HCT116 (cell line): Measurements from ENCODE around the gene TEX10. TPM values are rescaled to one million over a fixed set of nuclear protein-coding genes. Genes with fewer than 3 reads are reported as not detected.
A peak's percentile ranks its signal among the peaks of the same experiment; 100 is the strongest.

Experiments
- ATAC-seq: fragments of 200-7000 bp; cut with Tn5 transposase; 2 replicates; pipeline ENCODE4 v1.9.1; 2020; ENCODE audit warnings: mild to moderate bottlenecking, moderate library complexity
- BruUV-seq: library from RNA; stranded (reverse); fragments of 400-500 nt; replicated peaks from 2 replicates; lab custom pipeline; 2021; lab: Mats Ljungman, UMichigan
- CTCF ChIA-PET: fragments of 300-600 bp; sonication (Branson Sonifier 250); formaldehyde crosslinking; loops from one replicate; lab custom pipeline; 2021; ENCODE audit warnings: antibody characterized with exemption; lab: Charles Lee
- POLR2A ChIA-PET: fragments of 300-600, 350-600 bp; sonication (Branson Sonifier 250); formaldehyde crosslinking; loops from one replicate; lab custom pipeline; 2021; ENCODE audit warnings: antibody characterized with exemption; lab: Charles Lee
- RAD21 ChIA-PET, 2 experiments: fragments of 300-600 bp; sonication (Branson Sonifier 250); formaldehyde crosslinking; loops; one replicate each; lab custom pipeline; 2023; ENCODE audit warnings: low total read pairs in 2 of 2; ENCODE audit not compliant: uncharacterized antibody in 2 of 2, unreplicated experiment in 2 of 2, low non-redundant PET in 1 of 2; lab: Charles Lee
- DNase-seq: peaks from one replicate; pipeline ENCODE4 v3.0.0-alpha.2; 2010; ENCODE audit warnings: low read depth, low spot score
- H2AFZ ChIP-seq: fragments of 200-600 bp; shearing (Covaris generic), sonication (generic); 2 replicates; pipeline ENCODE4 v1.6.1; 2017; ENCODE audit warnings: low read depth, mixed run types, mixed read lengths, antibody characterized with exemption, low read length; ENCODE audit not compliant: poor library complexity, severe bottlenecking
- H3K27ac ChIP-seq: 2 replicates; pipeline ENCODE4 v1.5.1; 2012; ENCODE audit warnings: low read depth, low read length
- H3K27me3 ChIP-seq: fragments of 200-600 bp; sonication (generic); 2 replicates; pipeline ENCODE4 v1.6.1; 2016; ENCODE audit warnings: mixed run types, low read length, mixed read lengths; ENCODE audit not compliant: insufficient read depth
- H3K36me3 ChIP-seq, 2 experiments: fragments of 200-500 bp in 1 of 2; fragments of 200-600 bp in 1 of 2; sonication (Bioruptor generic) in 1 of 2; sonication (generic) in 1 of 2; 2 replicates each; pipeline versions ENCODE4 v1.5.1 to v1.6.1; 2014 to 2016; ENCODE audit warnings: low read length in 2 of 2, inconsistent platforms in 1 of 2, mixed read lengths in 1 of 2, mixed run types in 1 of 2; ENCODE audit not compliant: insufficient read depth in 2 of 2, control insufficient read depth in 1 of 2
- H3K4me1 ChIP-seq, 2 experiments: fragments of 200-600 bp in 1 of 2; sonication (generic) in 1 of 2; 2 replicates each; pipeline versions ENCODE4 v1.5.1 to v1.6.1; 2012 to 2017; ENCODE audit warnings: low read length in 2 of 2, inconsistent platforms in 1 of 2, mild to moderate bottlenecking in 1 of 2, mixed read lengths in 1 of 2, mixed run types in 1 of 2, moderate library complexity in 1 of 2; ENCODE audit not compliant: insufficient read depth in 2 of 2, control insufficient read depth in 1 of 2
- H3K4me2 ChIP-seq: fragments of 200-600 bp; sonication (generic); 2 replicates; pipeline ENCODE4 v1.6.1; 2017; ENCODE audit warnings: mixed run types, low read length, mixed read lengths
- H3K4me3 ChIP-seq, 2 experiments: fragments of 200-600 bp in 1 of 2; sonication (generic) in 1 of 2; replicated peaks in 1 of 2; 2 replicates each; pipeline ENCODE4 v1.5.1; 2011 to 2016; ENCODE audit warnings: low read length in 2 of 2, control low read depth in 1 of 2, low read depth in 1 of 2, mild to moderate bottlenecking in 1 of 2, mixed read lengths in 1 of 2, mixed run types in 1 of 2
- H3K79me2 ChIP-seq: fragments of 200-600 bp; sonication (generic); 2 replicates; pipeline ENCODE4 v1.6.1; 2017; ENCODE audit warnings: mild to moderate bottlenecking, mixed run types, low read length, moderate library complexity, mixed read lengths; ENCODE audit not compliant: insufficient read depth
- H3K9ac ChIP-seq: fragments of 200-600 bp; sonication (generic); 2 replicates; pipeline ENCODE4 v1.6.1; 2016; ENCODE audit warnings: low read length, mixed read lengths
- H3K9me2 ChIP-seq: fragments of 200-600 bp; sonication (generic), shearing (Covaris generic); 2 replicates; pipeline ENCODE4 v1.6.1; 2017; ENCODE audit warnings: mixed run types, mild to moderate bottlenecking, moderate library complexity; ENCODE audit not compliant: insufficient read depth
- H3K9me3 ChIP-seq, 2 experiments: fragments of 200-500 bp in 1 of 2; fragments of 200-600 bp in 1 of 2; sonication (Bioruptor generic) in 1 of 2; sonication (generic) in 1 of 2; 2 replicates each; pipeline ENCODE4 v1.6.1; 2014 to 2017; ENCODE audit warnings: low read length in 2 of 2, mixed read lengths in 2 of 2, inconsistent platforms in 1 of 2, low read depth in 1 of 2, mild to moderate bottlenecking in 1 of 2, mixed run types in 1 of 2, moderate library complexity in 1 of 2; ENCODE audit not compliant: control insufficient read depth in 1 of 2, insufficient read depth in 1 of 2
- H4K20me1 ChIP-seq: fragments of 200-600 bp; sonication (generic), shearing (Covaris generic); 2 replicates; pipeline ENCODE4 v1.6.1; 2017; ENCODE audit warnings: mixed run types, mild to moderate bottlenecking, moderate library complexity; ENCODE audit not compliant: insufficient read depth
- CBX3 ChIP-seq: IDR thresholded peaks from 2 replicates; pipeline ENCODE4 v1.6.1; 2012; ENCODE audit warnings: low read depth
- EGR1 ChIP-seq: IDR thresholded peaks from 2 replicates; pipeline ENCODE4 v1.6.1; 2012; ENCODE audit warnings: low read depth
- EZH2 ChIP-seq: fragments of 200-600 bp; sonication (generic); IDR thresholded peaks from 2 replicates; pipeline ENCODE4 v1.6.1; 2017; ENCODE audit warnings: antibody characterized with exemption, mixed run types
- EZH2phosphoT487 ChIP-seq: fragments of 200-600 bp; IDR thresholded peaks from 2 replicates; pipeline ENCODE4 v1.6.1; 2018; ENCODE audit warnings: antibody characterized with exemption, borderline replicate concordance
- JUND ChIP-seq: IDR thresholded peaks from 2 replicates; pipeline ENCODE4 v1.6.1; 2012
- POLR2A ChIP-seq: IDR thresholded peaks from 2 replicates; pipeline ENCODE4 v1.7.0; 2011; ENCODE audit warnings: borderline replicate concordance; ENCODE audit not compliant: insufficient read depth, insufficient read length; ENCODE audit errors: extremely low read depth
- RAD21 ChIP-seq: IDR thresholded peaks from 2 replicates; pipeline ENCODE4 v1.6.1; 2012; ENCODE audit warnings: low read depth, mild to moderate bottlenecking
- SIN3A ChIP-seq: IDR thresholded peaks from 2 replicates; pipeline ENCODE4 v1.6.1; 2012; ENCODE audit warnings: low read depth
- SP1 ChIP-seq: IDR thresholded peaks from 2 replicates; pipeline ENCODE4 v1.6.1; 2012; ENCODE audit warnings: low read depth
- TCF7L2 ChIP-seq: IDR thresholded peaks from 2 replicates; pipeline ENCODE4 v1.7.0; 2011; ENCODE audit warnings: borderline replicate concordance, inconsistent platforms; ENCODE audit not compliant: insufficient read depth, insufficient read length; ENCODE audit errors: extremely low read depth
- ZFX ChIP-seq: fragments of 450-650 bp; IDR thresholded peaks from 2 replicates; pipeline ENCODE4 v1.6.1; 2017
- ZNF274 ChIP-seq: fragments of 200-500 bp; sonication (Bioruptor generic); IDR thresholded peaks from 2 replicates; pipeline ENCODE4 v1.6.1; 2014; ENCODE audit warnings: mild to moderate bottlenecking, low read depth, low read length, inconsistent platforms
- intact Hi-C: fragments of 100-400 bp; cut with micrococcal nuclease; formaldehyde crosslinking; loops from 2 replicates; pipeline ENCODE4 v1.10.0; 2022
- total RNA-seq: library from RNA; stranded (reverse); gene quantifications from one replicate; pipeline ENCODE4 v1.2.1, GENCODE V29; 2021; ENCODE audit not compliant: unreplicated experiment
- TF ChIP-seq, protein P1 (sequence below): IDR thresholded peaks from 2 replicates; pipeline ENCODE4 v1.6.1; 2012
- TF ChIP-seq, protein P2 (sequence below): IDR thresholded peaks from 2 replicates; pipeline ENCODE4 v1.6.1; 2012; ENCODE audit warnings: low read depth
- TF ChIP-seq, protein P3 (sequence below), 3 experiments: fragments of 200-600 bp in 1 of 3; sonication (generic) in 1 of 3; IDR thresholded peaks in 2 of 3; conservative IDR thresholded peaks in 1 of 3; 2 replicates each; pipeline ENCODE4 v1.5.1; 2012 to 2017; ENCODE audit warnings: low read depth in 2 of 3, low read length in 2 of 3, antibody characterized with exemption in 1 of 3, borderline replicate concordance in 1 of 3, control low read depth in 1 of 3, mild to moderate bottlenecking in 1 of 3, mixed read lengths in 1 of 3, mixed run types in 1 of 3, moderate library complexity in 1 of 3; ENCODE audit not compliant: insufficient read depth in 1 of 3
- TF ChIP-seq, protein P4 (sequence below): IDR thresholded peaks from 2 replicates; pipeline ENCODE4 v1.6.1; 2011; ENCODE audit warnings: mild to moderate bottlenecking, low read length, moderate library complexity; ENCODE audit not compliant: insufficient replicate concordance; ENCODE audit errors: extremely low read depth

Gene TEX10
- total RNA-seq, 1 experiment from 2014 or later: 53.0 TPM

DNA sequence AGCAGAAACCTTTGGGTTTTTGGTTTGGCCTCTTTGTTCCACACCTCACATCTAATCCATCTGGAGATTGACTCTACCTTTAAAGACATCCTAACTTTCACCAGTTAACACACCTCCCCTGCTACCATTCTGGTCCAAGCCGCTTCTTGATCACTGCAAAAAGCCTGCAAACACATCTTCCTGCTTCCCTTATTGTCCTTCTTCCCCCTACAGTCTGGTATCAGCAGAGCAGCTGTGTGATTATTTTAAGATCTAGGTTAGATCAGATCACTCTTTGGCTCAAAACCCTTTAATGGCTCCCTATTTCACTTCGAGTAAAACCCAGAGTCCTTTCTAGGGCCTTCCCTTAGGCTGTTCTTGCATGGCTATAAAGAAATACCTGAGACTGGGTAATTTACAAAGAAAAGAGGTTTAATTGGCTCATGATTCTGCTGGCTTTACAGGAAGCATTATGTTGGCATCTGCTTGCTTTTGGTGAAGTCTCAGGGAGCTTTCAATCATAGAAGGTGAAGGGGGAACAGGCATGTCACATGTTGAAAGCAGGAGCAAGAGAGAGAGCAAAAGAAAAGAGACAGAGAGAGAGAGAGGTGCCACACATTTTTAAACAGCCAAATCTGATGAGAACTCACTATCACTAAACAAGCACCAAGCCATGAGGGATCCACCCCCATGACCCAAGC, 1.5 kb upstream of the TEX10 start:
- Histone ChIP-seq H3K79me2 (peaks cover 37% of the 10 kb centered on the region), H3K36me3 (no peaks in the 10 kb centered on the region), H3K27ac (no peak overlapping the region), H2AFZ (no peak overlapping the region), H3K9me2 (no peaks in the 10 kb centered on the region), H3K9me3 (no peaks in the 10 kb centered on the region), H3K27me3 (no peaks in the 10 kb centered on the region), H3K9ac (no peak overlapping the region), H3K4me2 (peak overlapping the region; percentile 78), H3K4me1 (peaks cover 0 to 26% of the 10 kb centered on the region in 2 experiments; a peak in 2 of 4 replicates), H3K4me3 (no peak overlapping the region), H4K20me1 (peaks cover 2% of the 10 kb centered on the region; the same call in 1 of the 2 replicates)
- no peak for ATAC-seq
- DNase-seq: no peak
- ChIA-PET POLR2A (no interaction called here), CTCF (no interaction called here), RAD21 (no interaction called here)
- BruUV-seq: no TSS peak
- intact Hi-C loops: no loop called here
- TF ChIP-seq, protein P1, sequence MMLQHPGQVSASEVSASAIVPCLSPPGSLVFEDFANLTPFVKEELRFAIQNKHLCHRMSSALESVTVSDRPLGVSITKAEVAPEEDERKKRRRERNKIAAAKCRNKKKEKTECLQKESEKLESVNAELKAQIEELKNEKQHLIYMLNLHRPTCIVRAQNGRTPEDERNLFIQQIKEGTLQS: no peak
- TF ChIP-seq JUND: no peak
- TF ChIP-seq, protein P2, sequence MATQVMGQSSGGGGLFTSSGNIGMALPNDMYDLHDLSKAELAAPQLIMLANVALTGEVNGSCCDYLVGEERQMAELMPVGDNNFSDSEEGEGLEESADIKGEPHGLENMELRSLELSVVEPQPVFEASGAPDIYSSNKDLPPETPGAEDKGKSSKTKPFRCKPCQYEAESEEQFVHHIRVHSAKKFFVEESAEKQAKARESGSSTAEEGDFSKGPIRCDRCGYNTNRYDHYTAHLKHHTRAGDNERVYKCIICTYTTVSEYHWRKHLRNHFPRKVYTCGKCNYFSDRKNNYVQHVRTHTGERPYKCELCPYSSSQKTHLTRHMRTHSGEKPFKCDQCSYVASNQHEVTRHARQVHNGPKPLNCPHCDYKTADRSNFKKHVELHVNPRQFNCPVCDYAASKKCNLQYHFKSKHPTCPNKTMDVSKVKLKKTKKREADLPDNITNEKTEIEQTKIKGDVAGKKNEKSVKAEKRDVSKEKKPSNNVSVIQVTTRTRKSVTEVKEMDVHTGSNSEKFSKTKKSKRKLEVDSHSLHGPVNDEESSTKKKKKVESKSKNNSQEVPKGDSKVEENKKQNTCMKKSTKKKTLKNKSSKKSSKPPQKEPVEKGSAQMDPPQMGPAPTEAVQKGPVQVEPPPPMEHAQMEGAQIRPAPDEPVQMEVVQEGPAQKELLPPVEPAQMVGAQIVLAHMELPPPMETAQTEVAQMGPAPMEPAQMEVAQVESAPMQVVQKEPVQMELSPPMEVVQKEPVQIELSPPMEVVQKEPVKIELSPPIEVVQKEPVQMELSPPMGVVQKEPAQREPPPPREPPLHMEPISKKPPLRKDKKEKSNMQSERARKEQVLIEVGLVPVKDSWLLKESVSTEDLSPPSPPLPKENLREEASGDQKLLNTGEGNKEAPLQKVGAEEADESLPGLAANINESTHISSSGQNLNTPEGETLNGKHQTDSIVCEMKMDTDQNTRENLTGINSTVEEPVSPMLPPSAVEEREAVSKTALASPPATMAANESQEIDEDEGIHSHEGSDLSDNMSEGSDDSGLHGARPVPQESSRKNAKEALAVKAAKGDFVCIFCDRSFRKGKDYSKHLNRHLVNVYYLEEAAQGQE: no peak
- TF ChIP-seq EZH2phosphoT487: no peak
- no peak for TF ChIP-seq SP1
- TF ChIP-seq ZFX: no peak
- TF ChIP-seq CBX3: no peak
- no peak for TF ChIP-seq TCF7L2
- no peak for TF ChIP-seq POLR2A
- TF ChIP-seq, protein P3, sequence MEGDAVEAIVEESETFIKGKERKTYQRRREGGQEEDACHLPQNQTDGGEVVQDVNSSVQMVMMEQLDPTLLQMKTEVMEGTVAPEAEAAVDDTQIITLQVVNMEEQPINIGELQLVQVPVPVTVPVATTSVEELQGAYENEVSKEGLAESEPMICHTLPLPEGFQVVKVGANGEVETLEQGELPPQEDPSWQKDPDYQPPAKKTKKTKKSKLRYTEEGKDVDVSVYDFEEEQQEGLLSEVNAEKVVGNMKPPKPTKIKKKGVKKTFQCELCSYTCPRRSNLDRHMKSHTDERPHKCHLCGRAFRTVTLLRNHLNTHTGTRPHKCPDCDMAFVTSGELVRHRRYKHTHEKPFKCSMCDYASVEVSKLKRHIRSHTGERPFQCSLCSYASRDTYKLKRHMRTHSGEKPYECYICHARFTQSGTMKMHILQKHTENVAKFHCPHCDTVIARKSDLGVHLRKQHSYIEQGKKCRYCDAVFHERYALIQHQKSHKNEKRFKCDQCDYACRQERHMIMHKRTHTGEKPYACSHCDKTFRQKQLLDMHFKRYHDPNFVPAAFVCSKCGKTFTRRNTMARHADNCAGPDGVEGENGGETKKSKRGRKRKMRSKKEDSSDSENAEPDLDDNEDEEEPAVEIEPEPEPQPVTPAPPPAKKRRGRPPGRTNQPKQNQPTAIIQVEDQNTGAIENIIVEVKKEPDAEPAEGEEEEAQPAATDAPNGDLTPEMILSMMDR (IDR thresholded peaks at IDR 0.05 in 2 of 3, conservative IDR thresholded peaks at IDR 0.05 in 1 of 3; ENCODE audit: borderline replicate concordance in 1 of 3, insufficient read depth in 1 of 3, low read depth in 2 of 3, low read length in 2 of 3): no peak
- no peak for TF ChIP-seq EGR1
- TF ChIP-seq, protein P4, sequence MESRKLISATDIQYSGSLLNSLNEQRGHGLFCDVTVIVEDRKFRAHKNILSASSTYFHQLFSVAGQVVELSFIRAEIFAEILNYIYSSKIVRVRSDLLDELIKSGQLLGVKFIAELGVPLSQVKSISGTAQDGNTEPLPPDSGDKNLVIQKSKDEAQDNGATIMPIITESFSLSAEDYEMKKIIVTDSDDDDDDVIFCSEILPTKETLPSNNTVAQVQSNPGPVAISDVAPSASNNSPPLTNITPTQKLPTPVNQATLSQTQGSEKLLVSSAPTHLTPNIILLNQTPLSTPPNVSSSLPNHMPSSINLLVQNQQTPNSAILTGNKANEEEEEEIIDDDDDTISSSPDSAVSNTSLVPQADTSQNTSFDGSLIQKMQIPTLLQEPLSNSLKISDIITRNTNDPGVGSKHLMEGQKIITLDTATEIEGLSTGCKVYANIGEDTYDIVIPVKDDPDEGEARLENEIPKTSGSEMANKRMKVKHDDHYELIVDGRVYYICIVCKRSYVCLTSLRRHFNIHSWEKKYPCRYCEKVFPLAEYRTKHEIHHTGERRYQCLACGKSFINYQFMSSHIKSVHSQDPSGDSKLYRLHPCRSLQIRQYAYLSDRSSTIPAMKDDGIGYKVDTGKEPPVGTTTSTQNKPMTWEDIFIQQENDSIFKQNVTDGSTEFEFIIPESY: no peak
- TF ChIP-seq RAD21: no peak
- no peak for TF ChIP-seq SIN3A
- TF ChIP-seq EZH2: no peak
- TF ChIP-seq ZNF274: no peak
